ENCODE data around the gene GCA.

DNA sequence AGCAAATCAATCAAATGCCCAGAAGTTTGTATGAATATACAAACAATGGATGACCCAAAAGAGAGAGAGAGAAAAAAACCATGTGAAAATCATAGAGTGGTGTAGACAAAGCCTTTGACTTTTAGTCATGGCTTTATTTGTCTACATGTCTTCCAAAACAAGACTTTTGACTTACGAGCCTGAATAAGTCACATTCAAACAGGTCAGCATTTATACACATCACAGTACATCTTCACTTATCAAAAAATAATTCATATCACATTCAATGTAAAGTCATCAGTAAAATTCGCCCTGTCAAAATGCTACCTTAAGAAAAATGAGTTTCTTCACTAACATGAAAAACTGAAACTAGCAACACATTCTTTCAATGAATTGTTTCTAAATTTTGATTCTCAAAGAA, 27.3 kb upstream of the GCA start:
- TF ChIP-seq, protein P1, sequence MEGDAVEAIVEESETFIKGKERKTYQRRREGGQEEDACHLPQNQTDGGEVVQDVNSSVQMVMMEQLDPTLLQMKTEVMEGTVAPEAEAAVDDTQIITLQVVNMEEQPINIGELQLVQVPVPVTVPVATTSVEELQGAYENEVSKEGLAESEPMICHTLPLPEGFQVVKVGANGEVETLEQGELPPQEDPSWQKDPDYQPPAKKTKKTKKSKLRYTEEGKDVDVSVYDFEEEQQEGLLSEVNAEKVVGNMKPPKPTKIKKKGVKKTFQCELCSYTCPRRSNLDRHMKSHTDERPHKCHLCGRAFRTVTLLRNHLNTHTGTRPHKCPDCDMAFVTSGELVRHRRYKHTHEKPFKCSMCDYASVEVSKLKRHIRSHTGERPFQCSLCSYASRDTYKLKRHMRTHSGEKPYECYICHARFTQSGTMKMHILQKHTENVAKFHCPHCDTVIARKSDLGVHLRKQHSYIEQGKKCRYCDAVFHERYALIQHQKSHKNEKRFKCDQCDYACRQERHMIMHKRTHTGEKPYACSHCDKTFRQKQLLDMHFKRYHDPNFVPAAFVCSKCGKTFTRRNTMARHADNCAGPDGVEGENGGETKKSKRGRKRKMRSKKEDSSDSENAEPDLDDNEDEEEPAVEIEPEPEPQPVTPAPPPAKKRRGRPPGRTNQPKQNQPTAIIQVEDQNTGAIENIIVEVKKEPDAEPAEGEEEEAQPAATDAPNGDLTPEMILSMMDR (IDR thresholded peaks at IDR 0.05; ENCODE audit: borderline replicate concordance, extremely low read depth, low read length, poor library complexity, severe bottlenecking) = no peak
- no peak for TF ChIP-seq EZH2 (IDR thresholded peaks at IDR 0.05; ENCODE audit: borderline replicate concordance, low read depth, low read length, severe bottlenecking)
